Loucy (cell line): ENCODE results near the gene SRGAP1.

Experiments used
- EZH2phosphoT487 ChIP-seq: fragments of 200-600 bp; IDR thresholded peaks from 2 replicates; pipeline ENCODE4 v1.6.1; 2018; ENCODE audit warnings: antibody characterized with exemption, mild to moderate bottlenecking, moderate library complexity, borderline replicate concordance
- TF ChIP-seq, protein P1 (sequence below): fragments of 200-600 bp; sonication (generic); conservative IDR thresholded peaks from 2 replicates; pipeline ENCODE4 v1.5.1; 2014; ENCODE audit warnings: mild to moderate bottlenecking, antibody characterized with exemption, low read length

DNA sequence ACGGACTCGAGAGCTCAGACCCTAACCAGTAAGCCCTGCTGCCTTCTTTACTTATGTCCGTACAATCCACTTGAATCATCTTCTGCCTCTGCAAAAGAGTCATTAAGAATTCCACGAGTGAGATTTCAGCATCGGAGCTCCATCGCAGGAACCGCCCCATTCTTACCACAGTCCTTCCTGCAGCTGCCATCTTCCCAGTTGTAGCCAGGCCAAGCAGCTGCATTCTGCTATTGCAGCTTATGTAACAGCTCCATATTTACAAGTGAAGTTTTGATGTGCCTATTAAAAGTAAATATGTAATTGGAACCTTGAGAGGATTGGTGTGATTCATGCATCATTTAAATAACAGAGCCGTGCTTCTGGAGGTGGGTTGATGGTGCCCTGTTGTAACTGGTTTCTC, 220.2 kb downstream of the SRGAP1 start:
- TF ChIP-seq, protein P1, sequence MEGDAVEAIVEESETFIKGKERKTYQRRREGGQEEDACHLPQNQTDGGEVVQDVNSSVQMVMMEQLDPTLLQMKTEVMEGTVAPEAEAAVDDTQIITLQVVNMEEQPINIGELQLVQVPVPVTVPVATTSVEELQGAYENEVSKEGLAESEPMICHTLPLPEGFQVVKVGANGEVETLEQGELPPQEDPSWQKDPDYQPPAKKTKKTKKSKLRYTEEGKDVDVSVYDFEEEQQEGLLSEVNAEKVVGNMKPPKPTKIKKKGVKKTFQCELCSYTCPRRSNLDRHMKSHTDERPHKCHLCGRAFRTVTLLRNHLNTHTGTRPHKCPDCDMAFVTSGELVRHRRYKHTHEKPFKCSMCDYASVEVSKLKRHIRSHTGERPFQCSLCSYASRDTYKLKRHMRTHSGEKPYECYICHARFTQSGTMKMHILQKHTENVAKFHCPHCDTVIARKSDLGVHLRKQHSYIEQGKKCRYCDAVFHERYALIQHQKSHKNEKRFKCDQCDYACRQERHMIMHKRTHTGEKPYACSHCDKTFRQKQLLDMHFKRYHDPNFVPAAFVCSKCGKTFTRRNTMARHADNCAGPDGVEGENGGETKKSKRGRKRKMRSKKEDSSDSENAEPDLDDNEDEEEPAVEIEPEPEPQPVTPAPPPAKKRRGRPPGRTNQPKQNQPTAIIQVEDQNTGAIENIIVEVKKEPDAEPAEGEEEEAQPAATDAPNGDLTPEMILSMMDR, result no peak
- no peak for TF ChIP-seq EZH2phosphoT487
